ENCODE data around the gene NBPF9. TPM values are rescaled to one million over a fixed set of nuclear protein-coding genes. Genes with fewer than 3 reads are reported as not detected.

The NBPF9 gene, protein sequence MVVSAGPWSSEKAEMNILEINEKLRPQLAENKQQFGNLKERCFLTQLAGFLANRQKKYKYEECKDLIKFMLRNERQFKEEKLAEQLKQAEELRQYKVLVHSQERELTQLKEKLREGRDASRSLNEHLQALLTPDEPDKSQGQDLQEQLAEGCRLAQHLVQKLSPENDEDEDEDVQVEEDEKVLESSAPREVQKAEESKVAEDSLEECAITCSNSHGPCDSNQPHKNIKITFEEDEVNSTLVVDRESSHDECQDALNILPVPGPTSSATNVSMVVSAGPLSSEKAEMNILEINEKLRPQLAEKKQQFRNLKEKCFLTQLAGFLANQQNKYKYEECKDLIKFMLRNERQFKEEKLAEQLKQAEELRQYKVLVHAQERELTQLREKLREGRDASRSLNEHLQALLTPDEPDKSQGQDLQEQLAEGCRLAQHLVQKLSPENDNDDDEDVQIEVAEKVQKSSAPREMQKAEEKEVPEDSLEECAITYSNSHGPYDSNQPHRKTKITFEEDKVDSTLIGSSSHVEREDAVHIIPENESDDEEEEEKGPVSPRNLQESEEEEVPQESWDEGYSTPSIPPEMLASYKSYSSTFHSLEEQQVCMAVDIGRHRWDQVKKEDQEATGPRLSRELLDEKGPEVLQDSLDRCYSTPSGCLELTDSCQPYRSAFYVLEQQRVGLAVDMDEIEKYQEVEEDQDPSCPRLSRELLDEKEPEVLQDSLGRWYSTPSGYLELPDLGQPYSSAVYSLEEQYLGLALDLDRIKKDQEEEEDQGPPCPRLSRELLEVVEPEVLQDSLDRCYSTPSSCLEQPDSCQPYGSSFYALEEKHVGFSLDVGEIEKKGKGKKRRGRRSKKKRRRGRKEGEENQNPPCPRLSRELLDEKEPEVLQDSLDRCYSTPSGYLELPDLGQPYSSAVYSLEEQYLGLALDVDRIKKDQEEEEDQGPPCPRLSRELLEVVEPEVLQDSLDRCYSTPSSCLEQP (N-terminal part only)
- 21.0 and 21.5 TPM in 2 replicates for total RNA-seq (2014; rRNA removed; shearing (Covaris generic))

DNA sequence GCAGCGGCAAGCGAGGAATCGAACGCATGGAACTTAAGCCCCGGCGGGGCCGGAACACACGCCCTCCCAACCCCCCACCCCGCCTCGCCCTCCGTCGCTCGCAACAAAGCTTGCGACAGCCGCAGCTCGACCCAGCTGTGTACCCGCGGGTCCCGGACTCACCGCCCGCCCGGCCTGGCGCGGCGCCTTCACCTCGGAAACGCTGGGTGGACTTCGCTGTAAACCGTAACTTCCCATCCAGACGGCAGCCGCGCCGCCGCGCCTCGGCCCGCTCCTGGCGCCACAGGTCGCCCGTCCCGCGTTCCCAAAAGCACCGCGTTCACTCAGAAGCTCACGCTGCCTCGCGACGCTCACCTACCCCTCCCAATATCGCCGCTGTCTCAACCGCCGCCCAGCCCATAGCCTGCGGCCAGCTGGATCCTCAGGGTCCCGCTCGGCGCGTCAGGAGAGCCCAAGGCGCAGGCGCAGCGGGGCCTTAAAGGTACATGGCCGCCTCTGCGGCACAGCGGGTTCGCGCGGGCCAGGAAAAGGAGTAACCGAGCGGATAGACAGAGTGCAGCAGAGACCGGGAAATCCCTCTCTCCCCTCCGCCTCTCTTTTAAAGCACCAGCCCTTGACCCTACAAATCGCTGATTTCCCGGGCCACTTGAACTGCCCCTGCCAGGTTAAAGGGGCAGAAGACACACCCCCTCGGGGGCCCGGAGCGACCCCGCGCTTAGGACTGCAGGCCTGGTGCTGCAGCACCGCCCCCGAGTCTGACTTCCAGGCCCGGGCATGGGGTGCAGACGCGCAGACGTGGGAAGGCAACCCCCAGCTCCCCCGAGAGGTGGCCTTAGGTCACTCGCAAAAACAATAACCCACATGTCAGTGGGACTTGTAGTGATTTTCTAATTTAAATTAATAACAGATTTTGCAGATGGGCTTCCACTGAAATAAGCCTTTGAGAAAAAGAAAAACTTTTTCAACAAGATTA is at the start of gene NBPF9:
TSS of gene NBPF9 (minus strand) at position 443 of the 973 bp plus-strand sequence. CDS start 21,412 bp downstream, outside the sequence.

